GM21717 (cell line): ENCODE measurements around the gene ARHGAP26.
"Not testable (repeated sequence)": the region's sequence is repeated elsewhere in the genome, so short reads cannot be mapped to it uniquely, and the experiment has no call there.

Source experiments
- ATAC-seq: cut with Tn5 transposase; IDR thresholded peaks from one replicate; pipeline ENCODE4 v1.9.1; 2021; ENCODE audit warnings: mild to moderate bottlenecking, moderate library complexity; ENCODE audit not compliant: unreplicated experiment

Gene ARHGAP26

DNA sequence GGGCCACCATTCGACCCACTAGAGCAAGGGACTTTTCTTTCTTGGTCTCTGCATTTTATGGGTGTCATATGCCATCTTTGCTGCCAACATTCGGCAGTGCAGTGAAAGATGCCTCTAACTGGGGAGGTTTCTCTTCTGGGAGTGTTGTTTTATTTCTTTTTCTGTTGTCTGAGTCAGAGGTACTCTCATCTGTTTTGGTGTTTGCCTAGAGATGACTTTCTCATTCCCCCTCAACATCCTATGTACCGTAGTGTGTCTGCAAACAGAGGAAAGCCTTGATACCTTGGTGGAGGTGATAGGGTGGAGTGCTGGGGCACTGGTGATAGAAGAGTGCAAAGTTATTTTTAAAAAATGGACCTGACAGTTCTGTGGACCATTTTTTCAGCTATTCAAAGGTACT, 182.1 kb downstream of the ARHGAP26 start:
- no peak for ATAC-seq

DNA sequence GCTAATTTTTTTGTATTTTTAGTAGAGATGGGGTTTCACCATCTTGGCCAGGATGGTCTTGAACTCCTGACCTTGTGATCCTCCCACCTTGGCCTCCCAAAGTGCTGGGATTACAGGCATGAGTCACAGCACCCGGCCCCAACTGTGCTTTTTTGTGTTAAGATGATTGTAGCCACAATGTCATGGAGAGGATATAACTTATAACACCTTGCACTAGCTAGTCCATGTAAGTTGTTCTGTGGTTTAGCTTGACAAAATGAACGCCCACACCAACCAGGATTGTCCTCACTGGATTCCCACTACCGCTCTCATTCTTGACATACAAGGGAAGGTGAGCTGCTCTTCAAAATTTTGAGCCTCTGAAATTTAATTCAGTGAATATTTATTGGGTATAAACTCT, 182.7 kb downstream of the ARHGAP26 start:
- ATAC-seq: not testable (repeated sequence)

DNA sequence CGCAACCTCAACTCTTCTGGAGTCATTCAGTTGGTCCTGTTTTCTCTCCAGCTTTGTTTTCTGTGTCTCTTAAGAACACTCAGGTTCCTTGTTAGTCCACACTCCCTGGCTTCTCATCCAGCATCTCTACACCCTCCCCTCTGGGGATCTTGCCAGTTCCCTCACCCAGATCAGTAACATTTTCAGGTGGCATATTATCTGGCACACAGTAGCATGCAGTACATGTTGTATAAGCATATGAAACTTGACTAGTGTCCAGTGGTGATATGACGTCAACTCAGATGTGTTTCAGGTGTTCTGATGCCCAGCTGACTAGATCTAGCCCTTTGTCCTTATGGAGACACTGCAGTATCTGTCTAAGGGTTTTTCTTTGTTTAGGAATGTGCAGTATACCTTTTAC, 184.3 kb downstream of the ARHGAP26 start:
- ATAC-seq: no peak

DNA sequence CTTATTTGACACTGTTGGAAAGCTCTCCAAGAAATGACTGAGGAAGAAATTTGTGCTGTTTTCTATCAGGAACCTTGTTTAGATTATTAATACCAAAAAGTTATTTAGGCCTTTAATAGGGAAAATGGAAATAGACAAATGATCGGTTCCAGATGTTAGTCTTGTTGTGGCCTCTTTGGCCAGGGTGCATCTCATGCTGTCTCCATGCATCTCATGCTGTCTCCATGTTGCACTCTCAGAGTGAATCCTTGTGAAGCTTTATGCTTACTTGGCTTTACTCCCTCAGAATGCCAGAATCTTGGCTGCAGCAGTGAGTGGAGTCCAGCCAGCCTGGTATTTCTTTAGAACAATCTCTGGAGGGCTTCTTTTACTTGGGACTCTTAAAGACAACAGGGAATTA, 185.5 kb downstream of the ARHGAP26 start:
- no peak for ATAC-seq

DNA sequence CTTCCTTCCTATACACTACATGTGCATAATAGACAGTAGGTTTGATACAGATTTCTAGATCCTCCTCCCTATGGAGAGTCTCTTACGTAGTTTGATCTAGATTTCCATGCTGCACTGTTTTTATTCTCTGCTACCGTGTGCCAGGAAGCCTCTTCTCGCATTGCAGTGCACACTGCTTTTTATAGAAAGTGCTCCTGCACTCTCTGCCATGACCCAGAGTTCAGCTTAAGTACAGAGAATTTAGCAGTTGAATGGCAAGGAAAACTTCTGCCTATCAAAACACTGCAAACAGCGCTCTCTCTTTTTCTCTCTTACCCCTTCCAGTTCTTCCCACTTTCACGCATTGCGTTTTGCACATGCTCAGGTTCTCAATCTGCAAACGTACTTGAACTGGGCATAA, 187.4 kb downstream of the ARHGAP26 start:
- ATAC-seq: no peak

DNA sequence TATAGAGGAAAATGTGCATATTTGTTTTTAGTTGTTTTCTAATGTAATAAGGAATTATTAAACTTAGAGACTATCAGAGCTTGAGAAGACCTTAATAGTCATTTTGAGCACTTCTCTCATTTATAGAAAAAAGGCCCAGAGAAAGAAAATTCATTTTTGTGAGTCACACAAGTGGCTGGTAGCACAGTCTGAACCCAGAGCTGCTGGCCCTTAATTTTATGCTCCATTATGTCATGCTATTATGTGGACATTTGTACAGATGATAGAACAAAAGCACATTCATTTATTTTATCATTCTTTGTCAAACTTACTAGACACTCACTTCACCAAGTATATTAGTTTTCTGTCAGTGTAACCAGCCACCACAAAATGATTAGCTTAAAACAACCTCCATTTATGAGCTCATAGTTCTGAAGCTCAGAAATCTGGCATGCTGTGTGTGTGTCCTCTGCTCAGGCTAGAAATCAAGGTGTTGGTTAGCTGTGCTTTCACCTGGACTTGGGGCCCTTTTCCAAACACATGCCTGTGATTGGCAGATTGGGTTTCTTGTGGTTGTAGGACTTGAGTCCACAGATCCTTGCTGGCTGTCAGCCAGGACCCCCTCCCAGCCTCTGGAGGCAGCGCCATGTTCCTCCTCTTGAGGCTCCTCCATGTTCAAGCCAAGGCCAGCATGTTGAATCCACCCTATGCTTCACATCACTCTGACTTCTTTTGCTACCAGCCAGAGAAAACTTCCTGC, 188.9 kb downstream of the ARHGAP26 start:
- no peak for ATAC-seq

DNA sequence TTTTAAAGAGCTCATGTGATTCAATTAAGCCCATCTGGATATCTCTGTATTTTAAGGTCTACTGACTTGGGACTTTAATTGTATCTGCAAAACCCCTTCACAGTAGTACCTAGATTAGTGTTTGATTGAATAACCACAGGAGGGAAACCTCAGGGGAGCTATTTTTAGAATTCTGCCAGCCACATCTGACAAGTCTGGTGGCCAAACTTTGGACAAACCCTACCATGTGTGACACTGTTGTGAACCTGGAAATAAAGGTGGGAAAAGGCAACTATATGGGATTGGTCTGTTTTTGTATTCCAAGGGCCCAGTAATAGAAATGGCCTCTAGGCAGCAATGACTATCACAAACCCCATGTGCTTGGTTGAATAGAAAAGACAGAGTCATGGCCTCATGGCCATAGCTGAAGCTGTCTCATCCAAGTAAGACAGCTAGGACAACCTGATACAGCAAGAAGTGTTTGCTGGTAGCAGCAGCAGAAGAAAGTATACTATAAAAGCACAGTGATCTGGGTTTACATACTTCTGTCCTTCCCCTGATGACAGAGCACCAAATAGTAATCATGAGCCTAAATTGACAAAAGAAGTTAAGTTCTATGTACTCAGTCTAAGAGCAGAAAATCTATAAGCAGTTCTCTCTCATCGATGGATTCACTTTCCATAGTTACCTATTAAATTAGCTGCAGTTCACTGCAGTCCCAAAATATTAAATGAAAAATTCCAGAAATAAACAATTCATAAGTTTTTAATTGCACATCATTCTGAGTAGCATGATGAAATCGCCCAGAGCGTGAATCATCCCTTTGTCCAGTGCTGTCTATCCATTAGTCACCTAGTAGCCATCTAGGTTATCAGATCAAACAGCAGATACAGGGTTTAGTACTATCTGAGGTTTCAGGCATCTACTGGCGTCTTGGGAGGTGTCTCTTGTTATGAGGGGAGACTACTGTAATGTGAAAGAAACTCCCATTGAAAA, 189.8 kb downstream of the ARHGAP26 start:
- ATAC-seq: no peak

DNA sequence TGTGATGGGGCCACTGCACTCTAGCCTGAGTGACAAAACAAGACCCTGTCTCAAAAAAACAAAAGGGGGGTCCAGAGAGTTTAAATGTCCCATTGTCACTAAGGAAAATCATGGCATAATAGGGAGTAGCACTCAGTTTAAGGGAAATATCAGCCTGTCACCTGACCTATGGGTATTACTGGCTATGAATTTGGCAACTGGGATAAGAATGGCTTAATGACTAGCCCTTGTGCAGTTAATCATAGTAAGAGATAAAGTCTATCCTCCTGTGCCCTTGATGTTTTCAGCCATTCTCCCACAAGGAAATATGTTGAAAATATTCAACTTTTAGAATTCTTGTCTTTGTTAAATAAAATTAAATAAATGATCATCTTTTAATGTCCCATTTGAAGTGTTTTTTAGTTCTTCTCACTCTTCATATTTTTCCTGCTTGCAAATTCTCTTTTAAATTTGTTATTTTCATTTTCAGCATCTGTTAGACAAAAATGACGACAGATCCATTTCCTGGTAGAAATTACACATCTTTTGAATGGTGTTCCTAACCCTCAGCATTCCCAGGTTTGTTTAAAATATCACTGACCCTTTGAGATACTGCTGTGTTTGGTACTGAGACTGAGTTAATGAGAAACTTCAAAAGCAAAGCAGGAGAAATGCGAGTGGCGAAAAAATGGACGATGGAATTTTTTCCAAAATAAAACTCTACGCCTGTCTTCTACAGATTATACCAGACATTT, 191.4 kb downstream of the ARHGAP26 start:
- no peak for ATAC-seq

DNA sequence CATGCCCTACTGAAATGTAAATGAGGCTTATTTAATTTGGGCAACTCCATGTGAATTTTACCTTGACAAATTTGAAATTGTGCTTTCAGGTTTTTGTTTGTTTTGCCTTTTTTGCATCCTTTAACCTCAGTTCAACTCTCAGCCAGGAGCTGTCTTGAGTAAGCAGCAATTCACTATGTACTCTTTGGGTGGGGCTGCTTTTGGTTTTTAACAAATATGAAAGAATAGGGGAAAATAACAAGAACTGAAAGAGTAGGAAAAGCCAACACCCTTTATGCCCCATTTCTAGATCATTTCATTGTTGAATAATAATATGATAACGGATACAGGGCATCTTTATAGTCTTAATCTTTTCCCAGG, 192.0 kb downstream of the ARHGAP26 start:
- ATAC-seq: no peak

DNA sequence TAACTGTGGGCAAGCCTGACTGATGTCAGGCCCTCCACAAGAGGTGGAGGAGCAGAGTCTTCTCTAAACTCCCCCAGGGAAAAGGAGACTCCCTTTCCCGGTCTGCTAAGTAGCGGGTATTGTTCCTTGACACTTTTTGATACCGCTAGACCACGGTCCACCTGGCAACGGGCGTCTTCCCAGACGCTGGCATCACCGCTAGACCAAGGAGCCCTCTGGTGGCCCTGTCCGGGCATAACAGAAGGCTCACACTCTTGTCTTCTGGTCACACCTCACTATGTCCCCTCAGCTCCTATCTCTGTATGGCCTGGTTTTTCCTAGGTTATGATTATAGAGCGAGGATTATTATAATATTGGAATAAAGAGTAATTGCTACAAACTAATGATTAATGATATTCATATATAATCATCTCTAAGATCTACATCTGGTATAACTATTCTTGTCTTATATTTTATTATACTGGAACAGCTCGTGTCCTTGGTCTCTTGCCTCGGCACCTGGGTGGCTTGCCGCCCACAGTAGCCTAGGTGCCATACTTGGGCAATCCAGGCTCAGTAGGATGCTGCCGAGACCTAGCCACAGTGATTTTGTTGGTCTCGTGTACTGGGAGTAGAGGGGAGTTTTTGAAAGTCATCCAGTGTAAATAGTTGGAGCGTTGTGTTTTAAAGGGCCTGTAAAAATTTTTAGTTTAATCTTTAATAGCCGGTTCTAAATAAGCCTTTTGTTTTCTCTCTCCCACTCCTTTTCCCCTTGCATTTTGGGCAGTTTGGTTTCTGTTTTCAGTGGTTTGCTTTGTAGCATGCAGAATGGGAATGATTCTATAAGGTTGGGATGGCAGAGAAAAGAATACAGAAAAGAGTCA, 195.3 kb downstream of the ARHGAP26 start:
- not testable (repeated sequence) for ATAC-seq

DNA sequence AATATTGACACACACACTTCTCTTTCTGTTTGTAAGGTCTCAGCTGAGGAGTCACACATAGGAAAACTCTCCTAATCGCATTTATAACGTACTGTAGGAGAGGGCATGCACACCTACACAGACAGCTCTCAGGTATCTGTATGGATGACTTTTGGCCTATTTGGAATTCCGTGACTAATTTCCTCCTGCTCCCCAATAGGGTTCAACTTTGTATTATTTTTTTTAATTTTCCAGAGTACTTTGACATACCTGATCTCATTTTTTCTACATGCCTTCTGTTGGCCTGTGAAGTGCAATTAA, 195.9 kb downstream of the ARHGAP26 start:
- no peak for ATAC-seq

DNA sequence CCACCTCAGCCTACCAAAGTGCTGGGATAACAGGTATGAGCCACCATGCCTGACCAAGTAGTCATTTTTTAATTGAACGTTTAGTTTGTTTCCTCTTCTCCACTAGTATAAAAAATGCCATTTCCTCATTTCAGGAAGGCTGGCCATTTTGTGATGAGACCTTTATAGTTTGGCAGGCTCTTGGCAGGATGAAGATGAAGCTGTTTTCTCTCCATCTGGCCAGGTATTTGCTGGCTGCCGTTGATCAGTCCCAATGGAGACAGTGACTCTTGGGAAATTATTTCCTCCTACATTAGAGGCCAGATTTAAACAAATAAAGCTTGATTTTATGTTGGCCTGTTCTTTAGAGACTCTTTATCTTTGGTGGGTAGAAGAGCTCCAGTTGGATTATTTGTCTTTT, 199.0 kb downstream of the ARHGAP26 start:
- ATAC-seq: no peak

DNA sequence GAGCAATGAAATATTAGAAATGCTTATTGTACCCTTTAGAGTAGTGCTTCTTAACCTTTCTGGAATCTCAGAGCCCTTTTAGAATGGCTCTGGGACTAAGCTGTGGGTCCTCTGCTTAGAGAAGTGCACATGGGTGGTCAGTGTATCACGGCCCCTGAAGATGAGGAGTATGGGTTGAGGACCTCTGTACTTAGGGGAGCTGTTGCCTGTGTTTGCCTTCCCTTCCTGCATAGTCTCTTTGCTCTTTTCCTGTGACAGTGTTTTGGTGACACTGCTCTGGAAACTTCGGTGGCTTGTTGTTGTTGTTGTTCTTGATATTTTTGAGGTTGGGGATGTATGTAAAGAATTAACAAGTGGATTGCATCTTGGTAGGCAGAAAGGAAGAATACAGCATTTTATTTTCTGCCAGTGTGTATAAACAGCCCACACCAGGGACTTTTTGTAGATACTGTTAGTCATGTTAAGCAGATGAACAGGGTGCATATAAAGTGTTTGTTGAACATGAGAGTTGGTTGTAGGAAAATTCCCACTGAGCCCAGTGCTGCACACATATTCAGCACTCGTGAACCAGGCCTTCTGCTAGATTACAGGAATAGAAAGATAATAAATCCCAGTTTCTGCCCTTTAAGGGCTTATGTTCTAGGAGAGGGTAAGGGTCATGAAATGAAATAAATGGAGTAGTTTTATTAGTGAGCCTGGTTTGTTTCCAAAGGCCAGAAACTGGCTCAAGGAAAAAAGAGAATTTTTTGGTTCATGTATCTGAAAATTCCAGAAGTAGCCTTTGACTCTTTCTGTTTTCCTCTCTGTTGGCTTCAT, 199.7 kb downstream of the ARHGAP26 start:
- no peak for ATAC-seq

DNA sequence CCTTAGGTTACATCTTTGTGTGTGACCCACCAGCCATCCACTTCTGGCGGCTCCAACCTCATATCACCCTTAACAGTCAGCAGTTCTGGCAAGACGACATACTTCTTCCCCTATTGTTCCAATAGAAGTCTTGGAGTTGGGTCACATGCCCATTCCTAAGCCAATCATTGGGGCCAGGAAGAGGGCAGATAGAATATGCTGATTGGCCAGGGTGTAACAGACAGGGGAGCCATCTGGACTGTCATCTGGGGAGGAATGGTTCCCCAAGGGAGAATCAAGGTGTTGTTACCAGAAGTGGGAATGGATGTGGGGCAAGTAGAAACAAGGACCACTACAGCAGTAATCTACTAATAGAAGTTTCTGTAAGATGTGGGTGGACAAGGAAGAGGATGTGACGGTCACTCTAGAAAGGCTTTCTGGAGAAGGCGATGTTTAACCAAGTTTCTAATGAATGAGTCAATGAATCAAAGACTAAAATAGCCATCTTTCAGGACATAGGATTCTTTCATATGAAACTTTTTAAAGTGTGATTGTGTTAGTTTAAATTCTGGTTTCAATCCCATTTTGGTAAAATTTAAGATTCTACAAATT, 200.4 kb downstream of the ARHGAP26 start:
- no peak for ATAC-seq

DNA sequence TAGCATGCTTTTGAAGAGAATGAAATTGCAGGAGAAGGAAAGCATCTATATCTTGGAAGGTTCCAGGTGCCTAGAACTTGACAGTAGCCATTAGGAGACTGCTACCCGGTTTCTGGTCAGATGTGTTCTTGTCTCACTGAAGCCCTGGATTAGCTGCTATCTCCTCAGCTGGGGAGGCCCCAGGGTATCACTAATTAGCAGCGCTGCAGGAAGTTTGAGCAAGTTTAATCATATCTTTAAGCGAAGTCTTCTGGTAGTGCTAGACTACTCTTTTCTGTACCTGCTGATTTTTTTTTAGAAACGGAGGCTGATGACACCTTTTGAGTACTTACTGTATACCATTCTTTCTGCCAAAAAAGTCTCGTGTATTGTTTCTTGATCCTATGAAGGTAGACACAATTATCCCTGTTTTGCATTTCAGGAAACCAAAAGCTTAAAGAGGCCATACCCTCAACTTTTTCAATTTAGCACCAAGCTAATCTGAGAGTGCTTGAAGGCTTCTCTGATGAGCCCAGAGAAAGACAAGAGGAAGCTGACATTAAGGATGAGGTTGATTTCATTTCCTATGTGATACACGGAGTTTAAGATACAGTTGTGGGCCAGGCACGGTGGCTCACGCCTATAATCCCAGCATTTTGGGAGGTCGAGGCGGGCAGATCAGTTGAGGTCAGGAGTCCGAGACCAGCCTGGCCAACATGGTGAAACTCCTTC, 201.3 kb downstream of the ARHGAP26 start:
- no peak for ATAC-seq

DNA sequence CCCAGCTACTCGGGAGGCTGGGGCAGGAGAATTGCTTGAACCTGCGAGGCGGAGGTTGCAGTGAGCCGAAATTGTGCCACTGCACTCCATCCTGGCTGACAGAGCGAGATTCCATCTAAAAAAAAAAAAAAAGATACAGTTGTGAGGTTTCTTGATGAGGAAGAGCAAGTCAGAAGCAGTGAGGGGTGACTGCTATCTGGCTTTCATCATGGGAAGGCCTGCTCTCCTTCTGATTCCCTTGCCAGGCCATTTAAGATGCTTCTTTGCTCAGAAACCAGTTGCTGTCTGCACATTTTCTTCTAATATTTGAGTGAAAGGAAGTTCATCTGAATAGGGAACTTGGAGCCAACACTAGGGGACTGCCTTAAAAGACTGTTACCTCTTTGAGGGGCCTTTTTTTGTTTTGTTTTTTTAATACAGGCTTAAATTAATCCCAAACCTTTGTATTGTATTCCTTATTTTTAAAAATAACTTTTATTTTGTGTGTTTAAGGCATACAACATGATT, 201.9 kb downstream of the ARHGAP26 start:
- ATAC-seq: no peak

DNA sequence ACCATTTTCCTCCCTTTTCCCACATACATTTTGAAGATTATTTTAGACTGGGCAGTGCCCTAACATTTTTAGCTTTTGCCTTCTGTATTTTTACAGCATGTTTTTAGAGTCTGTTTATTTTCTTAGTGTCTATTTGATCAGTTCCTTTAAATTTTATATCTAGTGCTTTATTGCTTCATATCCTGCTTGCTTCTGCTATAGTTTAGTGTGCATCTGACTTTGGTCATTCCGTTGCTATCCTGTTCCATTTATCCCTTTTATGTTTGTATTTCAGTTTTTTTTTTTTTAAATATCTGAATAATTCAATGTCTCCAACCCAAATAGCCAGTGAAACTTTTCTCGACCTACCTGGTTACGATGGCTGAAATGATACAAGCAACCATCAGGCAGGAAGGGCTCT, 203.8 kb downstream of the ARHGAP26 start:
- no peak for ATAC-seq

DNA sequence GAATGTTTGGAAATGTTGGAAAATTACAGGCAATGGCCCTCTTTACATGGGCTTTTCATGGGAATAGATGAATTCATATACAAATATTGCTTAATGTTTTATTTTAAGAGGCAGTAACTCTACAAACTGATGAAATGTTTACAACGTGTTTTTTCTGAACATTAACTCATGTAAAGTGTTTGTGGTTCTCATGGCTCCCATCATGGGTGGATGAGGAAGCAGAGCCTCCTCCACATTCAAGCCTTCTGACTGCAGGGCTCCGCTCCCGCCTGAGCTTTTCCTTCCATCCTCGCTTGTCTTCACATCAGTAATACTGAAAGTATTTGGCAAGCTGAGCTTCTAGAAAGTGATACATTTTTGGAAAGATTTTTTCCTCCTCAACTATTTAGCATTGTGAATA, 204.2 kb downstream of the ARHGAP26 start:
- ATAC-seq: no peak

DNA sequence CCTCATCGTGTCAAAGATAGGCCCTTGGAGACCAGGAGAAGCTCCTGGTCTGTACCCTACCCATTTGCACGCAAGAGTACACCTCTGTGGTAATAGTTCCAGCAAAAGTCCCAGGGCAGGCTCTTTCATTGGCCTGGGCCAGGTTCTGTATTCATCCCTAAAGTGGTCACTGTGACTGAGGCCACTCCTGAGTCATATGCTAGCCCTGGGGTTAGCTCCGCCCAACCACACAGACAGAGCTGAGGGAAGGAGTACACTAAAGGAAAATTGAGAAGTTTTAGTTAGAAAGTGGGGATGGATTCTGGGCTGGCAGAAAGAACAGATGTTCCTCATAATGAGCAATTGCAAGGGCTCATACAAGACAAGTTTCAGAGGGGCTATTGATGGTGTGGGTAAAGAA, 206.7 kb downstream of the ARHGAP26 start:
- ATAC-seq: no peak
